Pancreas (tissue), 10 donors: ENCODE results near the gene NUDT1. TPM values are rescaled to one million over a fixed set of nuclear protein-coding genes. Genes with fewer than 3 reads are reported as not detected.

Experiments used
- ATAC-seq, 4 donors: fragments of 200-7000 bp; cut with Tn5 transposase; one replicate each; pipeline versions ENCODE4 v1.8.0 to v1.9.1; 2020; ENCODE audit warnings: mild to moderate bottlenecking in 4 of 4, moderate library complexity in 4 of 4
- DNase-seq, 6 donors: peaks; one replicate each; pipeline ENCODE4 v3.0.0-alpha.2; 2020
- FAIRE-seq: peaks from 2 replicates; lab custom pipeline; 2012; peaks lifted over from hg19 to GRCh38; lab: Jason Lieb, UNC
- H3K27ac ChIP-seq, 4 donors: fragments of 200-600 bp; sonication (generic); 1 replicate in 3 of 4; 2 replicates in 1 of 4; pipeline versions ENCODE4 v1.5.0 to v1.8.0; 2020
- H3K27me3 ChIP-seq, 4 donors: fragments of 200-600 bp; one replicate each; pipeline ENCODE4 v1.8.0; 2021
- H3K36me3 ChIP-seq, 3 donors: fragments of 200-600 bp; sonication (generic) in 1 of 3; one replicate each; pipeline versions ENCODE4 v1.5.0 to v1.8.0; 2020 to 2021
- H3K4me1 ChIP-seq, 3 donors: fragments of 200-600 bp; one replicate each; pipeline ENCODE4 v1.8.0; 2021
- H3K4me3 ChIP-seq, 4 donors: fragments of 200-600 bp; sonication (generic) in 2 of 4; one replicate each; pipeline versions ENCODE4 v1.5.0 to v1.8.0; 2020 to 2021
- H3K9me3 ChIP-seq, 4 donors: fragments of 200-600 bp; one replicate each; pipeline ENCODE4 v1.8.0; 2021
- WGBS, 2 donors: extraction: QIAGEN DNeasy Blood & Tissue Kit; methylation state at CpG; one replicate each; pipeline ENCODE4 v1.1.7; 2013; 5-methylcytosine and 5-hydroxymethylcytosine counted together
- intact Hi-C, 3 donors: fragments of 100-400 bp; cut with DNase I; formaldehyde crosslinking; loops; one replicate each; pipeline versions ENCODE4 v1.11.1 to v1.14.2; 2022
- polyA plus RNA-seq, 2 donors: library from polyadenylated mRNA; stranded (reverse); fragments of 200-250 nt; gene quantifications; one replicate each; pipeline ENCODE4 v1.2.3, GENCODE V29; 2013
- total RNA-seq, 6 donors: library from RNA; stranded (reverse); fragmentation: NEBNext Ultra II Directional in 4 of 6; extraction: Animal tissue kit (Norgen Biotek cat#: 25700) in 4 of 6; gene quantifications; one replicate each; pipeline versions ENCODE4 v1.2.1 to v1.2.4, GENCODE V29; 2021 to 2023
- TF ChIP-seq, protein P1 (sequence below), 4 donors: fragments of 200-600 bp; sonication (generic) in 3 of 4; IDR thresholded peaks; one replicate each; pipeline versions ENCODE4 v1.5.0 to v1.8.0; 2021; ENCODE audit warnings: antibody characterized with exemption in 4 of 4
- donor health status: healthy with polysubstance abuse.
- donor health status: DM: no; HTN: no; CAD: no; lungs with moderate emphysema.
- donor health status: DM: no; HTN: no; CAD: no.
- donor health status: control.
- donor health status: control.
- donor health status: Bipolar disorder and iron deficiency.
- donor health status: DM: yes; HTN: yes; CAD: no.
- donor health status: DM: no; HTN: no; CAD: no.
- donor health status: DM: no; HTN: no; CAD: no.
- donor health status: DM: yes; HTN: yes; CAD: no.

Gene NUDT1
- total and polyA plus RNA-seq, 8 donors = 2.6 to 7.2 (median 4.6) TPM

DNA sequence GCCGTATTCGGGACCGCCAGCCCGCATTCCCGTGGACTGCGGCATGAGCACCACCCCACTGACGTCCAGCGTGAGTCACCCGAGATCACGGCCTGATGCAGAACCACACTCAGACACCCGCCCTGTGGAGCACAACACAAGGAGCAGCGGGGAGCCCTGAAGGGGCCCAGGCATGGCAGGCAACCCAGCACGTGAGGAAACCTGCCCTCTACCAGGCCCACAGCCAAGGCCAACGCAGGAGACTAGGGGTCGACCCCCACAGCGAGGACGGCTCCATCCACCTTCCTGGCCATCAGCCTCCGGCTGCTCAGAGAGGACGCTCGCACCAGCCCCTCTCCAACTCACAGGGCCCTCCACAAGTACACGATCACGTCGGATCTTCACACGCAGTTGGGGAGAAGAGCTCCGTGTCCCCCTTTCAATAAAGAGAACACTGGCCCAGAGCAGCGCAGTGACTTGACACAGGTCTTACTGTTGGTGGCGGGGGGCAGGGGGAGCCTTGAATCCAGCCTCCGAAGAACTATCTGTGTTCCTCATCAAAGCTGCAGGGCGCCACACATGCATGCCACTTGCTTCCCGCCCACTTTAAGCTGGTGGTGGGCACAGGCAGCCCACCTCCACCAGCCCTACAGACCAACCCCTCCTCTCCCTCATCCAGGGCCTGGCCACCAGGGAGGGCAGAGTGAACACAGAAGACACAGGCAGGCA, 31.3 kb upstream of the NUDT1 start:
- FAIRE-seq (no peak), ATAC-seq (no peak), DNase-seq (peak in 2 of 6 donors; percentile 45 to 66)
- no peak overlapping the region for H3K27ac ChIP-seq
- intact Hi-C loops = loop anchor here in 2 of 3 donors (10.0 kb wide), 2 partner anchors 546 to 626 kb away; no protein-coding TSS in a partner anchor
- no peaks in the 10 kb centered on the region for H3K27me3 ChIP-seq
- WGBS, 2 donors = 92 to 94% methylated on average over 30 of the region's 30 CpGs
- H3K36me3 ChIP-seq = peaks cover 0 to 8% (median 0%) of the 10 kb centered on the region in 3 donors
- H3K4me3 ChIP-seq = no peak overlapping the region
- H3K9me3 ChIP-seq = no peaks in the 10 kb centered on the region
- H3K4me1 ChIP-seq = no peaks in the 10 kb centered on the region
- TF ChIP-seq, protein P1, sequence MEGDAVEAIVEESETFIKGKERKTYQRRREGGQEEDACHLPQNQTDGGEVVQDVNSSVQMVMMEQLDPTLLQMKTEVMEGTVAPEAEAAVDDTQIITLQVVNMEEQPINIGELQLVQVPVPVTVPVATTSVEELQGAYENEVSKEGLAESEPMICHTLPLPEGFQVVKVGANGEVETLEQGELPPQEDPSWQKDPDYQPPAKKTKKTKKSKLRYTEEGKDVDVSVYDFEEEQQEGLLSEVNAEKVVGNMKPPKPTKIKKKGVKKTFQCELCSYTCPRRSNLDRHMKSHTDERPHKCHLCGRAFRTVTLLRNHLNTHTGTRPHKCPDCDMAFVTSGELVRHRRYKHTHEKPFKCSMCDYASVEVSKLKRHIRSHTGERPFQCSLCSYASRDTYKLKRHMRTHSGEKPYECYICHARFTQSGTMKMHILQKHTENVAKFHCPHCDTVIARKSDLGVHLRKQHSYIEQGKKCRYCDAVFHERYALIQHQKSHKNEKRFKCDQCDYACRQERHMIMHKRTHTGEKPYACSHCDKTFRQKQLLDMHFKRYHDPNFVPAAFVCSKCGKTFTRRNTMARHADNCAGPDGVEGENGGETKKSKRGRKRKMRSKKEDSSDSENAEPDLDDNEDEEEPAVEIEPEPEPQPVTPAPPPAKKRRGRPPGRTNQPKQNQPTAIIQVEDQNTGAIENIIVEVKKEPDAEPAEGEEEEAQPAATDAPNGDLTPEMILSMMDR (IDR thresholded peaks at IDR 0.05) = no peak

DNA sequence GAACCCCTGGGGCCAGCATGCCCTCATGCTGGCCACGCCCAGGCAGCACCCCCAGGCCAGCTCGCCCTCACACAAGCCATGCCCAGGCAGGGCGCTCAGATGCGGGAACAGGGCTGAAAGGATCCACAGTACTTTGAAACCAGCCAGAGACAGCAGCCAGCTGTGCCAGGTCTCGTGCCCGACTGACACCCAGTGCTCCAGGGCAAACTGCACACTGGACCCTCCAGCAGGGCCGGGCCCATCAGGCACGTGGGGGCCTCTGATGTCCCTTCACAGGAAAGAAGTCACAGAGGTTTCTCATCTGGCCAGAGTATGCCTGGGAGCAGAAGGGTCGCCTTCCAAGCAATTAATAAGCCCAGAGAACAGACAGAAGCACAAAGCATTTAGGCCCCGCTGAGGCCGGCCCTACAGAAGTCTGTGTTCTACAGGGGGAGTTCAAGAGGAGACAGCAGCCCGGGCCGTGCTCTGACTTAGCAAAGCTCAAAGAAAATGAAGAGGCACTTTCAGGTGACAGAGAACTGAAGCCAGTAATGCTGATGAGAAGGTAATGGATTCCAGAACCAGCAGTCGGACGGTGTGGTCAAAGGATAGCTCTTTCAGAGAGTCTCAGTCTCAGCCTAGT, 30.7 kb upstream of the NUDT1 start:
- H3K27me3 ChIP-seq = no peaks in the 10 kb centered on the region
- H3K9me3 ChIP-seq = no peaks in the 10 kb centered on the region
- FAIRE-seq = no peak
- peaks cover 0 to 8% (median under 1%) of the 10 kb centered on the region in 3 donors for H3K36me3 ChIP-seq
- 85 to 90% methylated on average over 15 of the region's 15 CpGs for WGBS, 2 donors
- H3K4me3 ChIP-seq = no peak overlapping the region
- no peak for ATAC-seq
- H3K4me1 ChIP-seq = no peaks in the 10 kb centered on the region
- TF ChIP-seq, protein P1 (IDR thresholded peaks at IDR 0.05) = no peak
- peak in 1 of 6 donors; percentile 54 for DNase-seq
- intact Hi-C loops = loop anchor here in 2 of 3 donors (10.0 kb wide), 2 partner anchors 547 to 627 kb away; no protein-coding TSS in a partner anchor
- H3K27ac ChIP-seq = no peak overlapping the region

DNA sequence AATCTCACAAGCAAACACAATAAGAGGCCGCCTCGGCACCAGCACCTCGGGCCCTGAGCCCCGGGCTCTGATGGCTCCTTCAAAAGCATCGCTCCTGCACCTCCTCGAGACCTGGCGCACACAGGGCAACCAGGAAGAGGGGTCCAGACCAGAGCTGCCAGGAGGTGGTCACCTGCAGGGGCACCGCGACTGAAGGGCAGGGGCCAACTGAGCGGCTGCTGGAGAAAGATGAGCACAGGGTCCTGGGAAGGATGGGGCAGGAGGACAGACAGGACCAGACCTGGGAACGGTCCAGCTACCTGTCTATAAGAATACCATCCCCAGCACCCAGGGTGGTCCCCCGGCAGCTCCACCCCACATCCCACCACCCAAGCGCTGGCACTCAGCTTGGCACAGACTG, 30.1 kb upstream of the NUDT1 start:
- Histone ChIP-seq H3K4me3 (no peak overlapping the region), H3K27ac (no peak overlapping the region), H3K9me3 (no peaks in the 10 kb centered on the region), H3K4me1 (no peaks in the 10 kb centered on the region), H3K36me3 (peaks cover 0 to 11% (median 3%) of the 10 kb centered on the region in 3 donors), H3K27me3 (no peaks in the 10 kb centered on the region)
- intact Hi-C loops = loop anchor here in 2 of 3 donors (10.0 kb wide), 2 partner anchors 547 to 627 kb away; no protein-coding TSS in a partner anchor
- peak in 1 of 6 donors; percentile 53 for DNase-seq
- 93 to 95% methylated on average over 13 of the region's 13 CpGs for WGBS, 2 donors
- FAIRE-seq = no peak
- TF ChIP-seq, protein P1 (IDR thresholded peaks at IDR 0.05) = no peak
- ATAC-seq = no peak

DNA sequence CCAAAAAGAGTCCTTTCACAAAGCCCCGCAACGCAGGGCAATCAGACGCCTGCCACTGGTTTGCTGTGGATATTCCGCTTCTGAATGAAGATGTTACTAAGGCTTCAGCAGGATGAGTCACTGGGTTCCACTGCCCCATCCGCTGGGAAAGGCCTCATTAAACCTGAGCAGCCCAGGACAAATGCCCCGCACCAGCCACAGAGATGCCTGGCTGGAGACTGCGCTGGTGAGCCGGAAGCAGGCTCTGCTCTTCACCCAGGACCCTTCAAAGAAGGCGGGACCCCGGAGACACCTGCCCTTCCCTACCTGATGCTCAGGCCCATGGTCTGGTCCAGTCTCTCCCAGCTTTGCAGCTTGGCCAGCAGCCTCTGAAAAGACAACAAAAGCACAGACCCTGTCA, 29.1 kb upstream of the NUDT1 start:
- TF ChIP-seq, protein P1 (IDR thresholded peaks at IDR 0.05) = no peak

More for the DNA sequence above, 29.1 kb upstream of the NUDT1 start:
- Histone ChIP-seq H3K9me3 (no peaks in the 10 kb centered on the region), H3K27me3 (no peaks in the 10 kb centered on the region), H3K4me3 (no peak overlapping the region), H3K4me1 (no peaks in the 10 kb centered on the region), H3K27ac (no peak overlapping the region), H3K36me3 (peaks cover 0 to 17% (median 3%) of the 10 kb centered on the region in 3 donors)
- ATAC-seq (no peak), FAIRE-seq (no peak), DNase-seq (peak in 1 of 6 donors; percentile 25)
- WGBS, 2 donors = 97 to 99% methylated on average over 10 of the region's 10 CpGs
- intact Hi-C loops = loop anchor here in 2 of 3 donors (10.0 kb wide), 2 partner anchors 548 to 628 kb away; no protein-coding TSS in a partner anchor
